Activated T-helper 17 cell treated with anti-CD3 and anti-CD28 coated beads, Interleukin-2, amount 50 U/mL, for 72 hours (primary cell): ENCODE data around the gene CNTN4. TPM values are rescaled to one million over a fixed set of nuclear protein-coding genes. Genes with fewer than 3 reads are reported as not detected.
A peak's percentile ranks its signal among the peaks of the same experiment; 100 is the strongest.

Experiments
- ATAC-seq: fragments of 150-1000 bp; cut with Tn5 transposase; replicated peaks from 2 replicates; pipeline ENCODE4 v1.10.0; 2021; ENCODE audit warnings: mild to moderate bottlenecking, moderate library complexity
- H3K27ac Mint-ChIP-seq: one replicate; pipeline ENCODE4 v1.8.0; 2022; ENCODE audit warnings: mixed read lengths
- H3K27me3 Mint-ChIP-seq: one replicate; pipeline ENCODE4 v1.8.0; 2022; ENCODE audit warnings: mixed read lengths
- H3K36me3 Mint-ChIP-seq: one replicate; pipeline ENCODE4 v1.8.0; 2022; ENCODE audit warnings: low read depth, mild to moderate bottlenecking, mixed read lengths
- H3K4me1 Mint-ChIP-seq: one replicate; pipeline ENCODE4 v1.8.0; 2022; ENCODE audit warnings: mixed read lengths
- H3K4me3 Mint-ChIP-seq: one replicate; pipeline ENCODE4 v1.8.0; 2022; ENCODE audit warnings: mild to moderate bottlenecking, mixed read lengths
- H3K9me3 Mint-ChIP-seq: one replicate; pipeline ENCODE4 v1.8.0; 2022; ENCODE audit warnings: mixed read lengths
- total RNA-seq, 2 donors: library from RNA; stranded (reverse); gene quantifications; one replicate each; pipeline ENCODE4 v1.2.3, GENCODE V29; 2022

Gene CNTN4
- total RNA-seq, 2 donors from 2014 or later, result not detected

DNA sequence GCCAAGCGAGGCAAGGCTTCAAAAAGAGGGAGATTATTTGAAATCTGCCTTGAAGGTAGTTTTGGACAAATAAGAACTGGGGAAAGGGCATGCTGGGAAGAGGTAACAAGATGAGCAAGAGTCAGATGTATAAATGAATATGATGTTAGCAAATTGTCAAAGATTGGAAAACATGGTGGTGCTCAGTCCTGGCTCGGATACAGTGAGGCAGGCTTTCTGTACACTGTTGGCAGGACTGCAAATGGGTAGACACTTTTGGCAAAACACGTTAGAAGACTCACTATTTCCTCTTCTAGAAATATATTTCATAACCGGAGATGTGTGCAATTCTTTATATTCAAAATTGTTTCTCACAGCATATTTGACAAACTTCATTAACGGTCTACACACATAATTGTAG lies 581.6 kb downstream of the CNTN4 start:
- Mint-ChIP-seq H3K4me1 (no peaks in the 10 kb centered on the region), H3K36me3 (no peaks in the 10 kb centered on the region), H3K27ac (no peak overlapping the region), H3K9me3 (no peaks in the 10 kb centered on the region), H3K27me3 (peaks cover 9% of the 10 kb centered on the region), H3K4me3 (no peak overlapping the region)
- no peak for ATAC-seq

DNA sequence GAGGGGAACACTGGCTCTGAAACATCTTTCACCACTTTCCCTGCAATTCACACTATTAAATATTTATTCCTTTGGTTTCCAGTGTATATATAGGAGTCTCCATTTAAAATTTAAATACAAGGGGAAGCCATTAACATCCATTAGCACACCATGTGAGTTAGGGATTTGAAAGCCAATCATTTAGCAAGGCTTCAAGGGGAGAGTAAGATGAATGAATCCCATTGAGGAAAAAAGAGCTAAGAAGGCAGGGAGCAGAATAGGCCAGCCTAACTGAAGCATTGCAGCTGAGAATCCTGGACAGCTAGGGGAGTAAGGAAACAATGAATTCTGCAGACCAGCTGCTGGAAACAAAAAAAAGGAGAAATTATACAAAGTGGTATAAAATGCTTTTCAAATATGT lies 585.4 kb downstream of the CNTN4 start:
- ATAC-seq, result no peak
- Mint-ChIP-seq H3K9me3 (no peaks in the 10 kb centered on the region), H3K27ac (no peak overlapping the region), H3K4me3 (no peak overlapping the region), H3K27me3 (peaks cover 4% of the 10 kb centered on the region), H3K4me1 (no peaks in the 10 kb centered on the region), H3K36me3 (no peaks in the 10 kb centered on the region)

GRCh38 chr3:2686816-2687502 lies 588.3 kb downstream of the CNTN4 start:
- no peak for ATAC-seq
- Mint-ChIP-seq H3K36me3 (no peaks in the 10 kb centered on the region), H3K9me3 (no peaks in the 10 kb centered on the region), H3K27ac (no peak overlapping the region), H3K4me3 (no peak overlapping the region), H3K4me1 (no peaks in the 10 kb centered on the region), H3K27me3 (no peaks in the 10 kb centered on the region)

- no peak for ATAC-seq
- Mint-ChIP-seq H3K4me3 (no peak overlapping the region), H3K36me3 (no peaks in the 10 kb centered on the region), H3K4me1 (no peaks in the 10 kb centered on the region), H3K9me3 (no peaks in the 10 kb centered on the region), H3K27me3 (peaks cover 4% of the 10 kb centered on the region), H3K27ac (no peak overlapping the region)
Measured at GRCh38 chr3:2697589-2697988, 598.9 kb downstream of the CNTN4 start.

GRCh38 chr3:2701471-2701870 lies 602.8 kb downstream of the CNTN4 start:
- H3K4me1 Mint-ChIP-seq, result no peaks in the 10 kb centered on the region
- no peak for ATAC-seq
- H3K4me3 Mint-ChIP-seq, result no peak overlapping the region
- H3K9me3 Mint-ChIP-seq, result no peaks in the 10 kb centered on the region
- H3K27ac Mint-ChIP-seq, result no peak overlapping the region
- H3K27me3 Mint-ChIP-seq, result peaks cover 4% of the 10 kb centered on the region
- H3K36me3 Mint-ChIP-seq, result no peaks in the 10 kb centered on the region

DNA sequence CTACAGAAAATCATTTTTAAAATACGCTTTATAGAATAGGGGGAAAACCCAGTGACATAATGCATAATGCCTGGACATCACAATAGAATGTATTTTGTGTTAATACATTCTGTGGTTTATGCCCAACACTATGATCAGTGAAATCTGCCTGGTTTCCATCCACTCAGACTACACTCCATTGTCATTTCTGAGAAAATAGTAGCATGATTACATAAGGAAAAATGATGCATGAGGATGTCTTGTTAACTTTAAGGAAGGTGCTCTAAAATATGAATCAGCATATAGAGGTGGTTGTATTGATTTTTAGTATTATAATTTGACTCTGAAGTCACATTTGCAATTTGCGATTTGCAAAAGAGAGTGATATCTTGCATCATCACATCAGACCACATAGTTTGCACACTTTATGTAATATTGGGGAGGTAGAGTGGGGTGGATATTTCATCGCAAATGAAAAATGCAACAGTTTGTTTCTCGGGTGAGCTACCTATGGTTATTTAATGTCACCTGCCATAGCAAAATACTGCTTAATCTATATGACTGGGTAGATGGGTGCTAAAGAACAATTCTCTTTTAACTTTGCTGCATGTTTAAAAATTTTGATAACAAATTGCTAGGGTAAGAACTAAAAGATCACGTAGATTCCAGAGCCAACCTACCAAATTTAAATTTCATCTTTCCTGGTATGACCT lies 607.6 kb downstream of the CNTN4 start:
- Mint-ChIP-seq H3K27ac (no peak overlapping the region), H3K4me1 (no peaks in the 10 kb centered on the region), H3K4me3 (no peak overlapping the region), H3K27me3 (peaks cover under 1% of the 10 kb centered on the region), H3K36me3 (no peaks in the 10 kb centered on the region), H3K9me3 (no peaks in the 10 kb centered on the region)
- ATAC-seq, result peak; percentile 37

GRCh38 chr3:2706836-2707210 lies 608.2 kb downstream of the CNTN4 start:
- Mint-ChIP-seq H3K4me3 (no peak overlapping the region), H3K36me3 (no peaks in the 10 kb centered on the region), H3K27ac (no peak overlapping the region), H3K27me3 (no peaks in the 10 kb centered on the region), H3K9me3 (no peaks in the 10 kb centered on the region), H3K4me1 (no peaks in the 10 kb centered on the region)
- no peak for ATAC-seq

- no peak for ATAC-seq
- Mint-ChIP-seq H3K4me1 (no peaks in the 10 kb centered on the region), H3K9me3 (no peaks in the 10 kb centered on the region), H3K27me3 (no peaks in the 10 kb centered on the region), H3K27ac (no peak overlapping the region), H3K36me3 (no peaks in the 10 kb centered on the region), H3K4me3 (no peak overlapping the region)
Measured at GRCh38 chr3:2711081-2711480, 612.4 kb downstream of the CNTN4 start.

GRCh38 chr3:2713923-2714322 lies 615.3 kb downstream of the CNTN4 start:
- Mint-ChIP-seq H3K4me1 (no peaks in the 10 kb centered on the region), H3K36me3 (no peaks in the 10 kb centered on the region), H3K27ac (no peak overlapping the region), H3K9me3 (no peaks in the 10 kb centered on the region), H3K4me3 (no peak overlapping the region), H3K27me3 (no peaks in the 10 kb centered on the region)
- no peak for ATAC-seq

- Mint-ChIP-seq H3K4me1 (no peaks in the 10 kb centered on the region), H3K36me3 (no peaks in the 10 kb centered on the region), H3K27ac (no peak overlapping the region), H3K9me3 (no peaks in the 10 kb centered on the region), H3K4me3 (no peak overlapping the region), H3K27me3 (no peaks in the 10 kb centered on the region)
- no peak for ATAC-seq
Measured at GRCh38 chr3:2714834-2715233, 616.2 kb downstream of the CNTN4 start.

GRCh38 chr3:2727101-2727500 lies 628.4 kb downstream of the CNTN4 start:
- ATAC-seq, result no peak
- H3K4me1 Mint-ChIP-seq, result no peaks in the 10 kb centered on the region
- no peaks in the 10 kb centered on the region for H3K9me3 Mint-ChIP-seq
- no peak overlapping the region for H3K4me3 Mint-ChIP-seq
- no peak overlapping the region for H3K27ac Mint-ChIP-seq
- no peaks in the 10 kb centered on the region for H3K36me3 Mint-ChIP-seq
- H3K27me3 Mint-ChIP-seq, result peaks cover 7% of the 10 kb centered on the region

- Mint-ChIP-seq H3K36me3 (no peaks in the 10 kb centered on the region), H3K27me3 (peaks cover 4% of the 10 kb centered on the region), H3K9me3 (no peaks in the 10 kb centered on the region), H3K4me1 (no peaks in the 10 kb centered on the region), H3K27ac (no peak overlapping the region), H3K4me3 (no peak overlapping the region)
- no peak for ATAC-seq
Measured at GRCh38 chr3:2727610-2728318, 629.1 kb downstream of the CNTN4 start.

DNA sequence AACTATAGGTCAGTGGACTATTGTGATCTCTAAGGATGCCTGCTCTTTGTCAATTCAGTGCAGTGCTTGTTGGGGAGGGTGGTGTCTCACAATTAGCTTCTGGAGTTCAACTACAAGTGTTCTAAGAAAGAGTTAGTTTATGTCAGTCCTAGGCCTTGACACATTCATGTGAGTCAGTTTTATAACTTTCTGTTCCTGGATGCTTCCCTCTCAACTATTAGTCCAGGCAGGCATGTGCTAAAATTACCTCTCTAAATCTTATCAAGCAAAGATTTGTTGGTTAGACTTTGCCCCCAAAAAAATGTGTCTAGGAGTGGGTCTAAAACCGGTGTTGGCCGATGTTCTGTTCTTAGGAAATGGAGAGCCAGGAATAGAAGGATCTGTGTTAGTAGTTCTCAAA lies 633.2 kb downstream of the CNTN4 start:
- Mint-ChIP-seq H3K36me3 (no peaks in the 10 kb centered on the region), H3K9me3 (no peaks in the 10 kb centered on the region), H3K4me3 (no peak overlapping the region), H3K4me1 (no peaks in the 10 kb centered on the region), H3K27me3 (peaks cover 9% of the 10 kb centered on the region), H3K27ac (no peak overlapping the region)
- ATAC-seq, result no peak

DNA sequence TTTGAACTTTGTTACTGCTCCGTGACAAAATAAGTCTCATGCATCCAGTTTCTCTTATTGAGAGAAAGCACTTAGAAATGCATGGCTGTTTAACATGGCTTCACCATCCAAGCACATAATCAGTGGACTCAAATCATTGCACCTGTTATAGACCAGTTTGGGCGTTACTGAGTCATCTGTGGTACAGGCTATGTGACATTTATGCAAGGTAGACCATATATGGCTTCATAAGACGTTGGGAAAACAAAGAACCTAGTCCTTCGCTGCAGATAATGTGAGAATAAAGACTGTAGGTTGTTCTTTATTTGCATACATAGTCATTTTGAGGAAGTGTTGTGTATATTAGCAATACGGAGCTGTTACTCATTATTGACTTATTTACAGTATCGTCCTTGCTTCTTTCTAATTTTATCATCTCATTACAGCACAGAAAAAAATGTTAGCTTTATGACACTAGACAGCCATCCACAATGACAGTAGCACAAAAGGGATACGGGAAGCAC lies 636.8 kb downstream of the CNTN4 start:
- no peak for ATAC-seq
- no peaks in the 10 kb centered on the region for H3K9me3 Mint-ChIP-seq
- H3K36me3 Mint-ChIP-seq, result no peaks in the 10 kb centered on the region
- peaks cover 24% of the 10 kb centered on the region for H3K27me3 Mint-ChIP-seq
- H3K4me3 Mint-ChIP-seq, result no peak overlapping the region
- H3K4me1 Mint-ChIP-seq, result no peaks in the 10 kb centered on the region
- H3K27ac Mint-ChIP-seq, result no peak overlapping the region

- no peaks in the 10 kb centered on the region for H3K36me3 Mint-ChIP-seq
- ATAC-seq, result no peak
- peaks cover 21% of the 10 kb centered on the region for H3K27me3 Mint-ChIP-seq
- no peaks in the 10 kb centered on the region for H3K9me3 Mint-ChIP-seq
- H3K4me1 Mint-ChIP-seq, result no peaks in the 10 kb centered on the region
- no peak overlapping the region for H3K27ac Mint-ChIP-seq
- H3K4me3 Mint-ChIP-seq, result no peak overlapping the region
Measured at GRCh38 chr3:2741516-2741915, 642.9 kb downstream of the CNTN4 start.
